Gastrocnemius medialis (tissue), 4 donors: ENCODE measurements around the gene CLMN. TPM values are rescaled to one million over a fixed set of nuclear protein-coding genes. Genes with fewer than 3 reads are reported as not detected.
A peak's percentile ranks its signal among the peaks of the same experiment; 100 is the strongest.

ENCODE experiments used
- ATAC-seq, 2 donors: fragments of 150-250 bp; one replicate each; pipeline ENCODE4 v1.9.1; 2016
- DNase-seq, 2 donors: peaks; one replicate each; pipeline ENCODE4 v3.0.0-alpha.2; 2019
- H3K27ac ChIP-seq, 4 donors: fragments of 200-600 bp; sonication (generic); 1 replicate in 1 of 4; 2 replicates in 3 of 4; pipeline ENCODE4 v1.5.1; 2016 to 2018; ENCODE audit warnings: mild to moderate bottlenecking in 2 of 4, moderate library complexity in 1 of 4
- H3K27me3 ChIP-seq, 3 donors: fragments of 200-600 bp; sonication (generic) in 2 of 3; 1 replicate in 1 of 3; 2 replicates in 2 of 3; pipeline versions ENCODE4 v1.5.1 to v1.6.0; 2016 to 2019; ENCODE audit warnings: mild to moderate bottlenecking in 1 of 3, moderate library complexity in 1 of 3
- H3K36me3 ChIP-seq, 2 donors: fragments of 200-600 bp; sonication (generic) in 1 of 2; one replicate each; pipeline ENCODE4 v1.5.1; 2017 to 2018
- H3K4me1 ChIP-seq, 2 donors: fragments of 200-600 bp; sonication (generic) in 1 of 2; one replicate each; pipeline ENCODE4 v1.5.1; 2016 to 2017; ENCODE audit warnings: mild to moderate bottlenecking in 2 of 2
- H3K4me3 ChIP-seq, 4 donors: fragments of 200-600 bp; sonication (generic) in 3 of 4; 1 replicate in 1 of 4; 2 replicates in 3 of 4; pipeline ENCODE4 v1.5.1; 2016 to 2019; ENCODE audit warnings: mild to moderate bottlenecking in 2 of 4
- H3K9me3 ChIP-seq, 3 donors: fragments of 200-600 bp; sonication (generic) in 2 of 3; 1 replicate in 1 of 3; 2 replicates in 2 of 3; pipeline ENCODE4 v1.5.1; 2016 to 2019
- CTCF ChIP-seq, 5 experiments: fragments of 450-650 bp in 3 of 5; fragments of 200-600 bp in 2 of 5; sonication (generic) in 2 of 5; IDR thresholded peaks in 4 of 5; conservative IDR thresholded peaks in 1 of 5; 1 replicate in 4 of 5; 2 replicates in 1 of 5; pipeline ENCODE4 v1.5.1; 2016 to 2019; ENCODE audit warnings: antibody characterized with exemption in 5 of 5, mild to moderate bottlenecking in 3 of 5, moderate library complexity in 3 of 5
- POLR2A ChIP-seq, 2 donors: fragments of 450-650 bp; IDR thresholded peaks; one replicate each; pipeline ENCODE4 v1.6.1; 2017; ENCODE audit warnings: antibody characterized with exemption in 2 of 2, mild to moderate bottlenecking in 2 of 2, moderate library complexity in 2 of 2
- in situ Hi-C, 4 donors: fragments of 200-750 bp; cut with MboI; loops; one replicate each; pipeline versions ENCODE4 v1.15.0 to v1.8.0; 2017; ENCODE audit warnings: low sequenced_read_pairs in 4 of 4
- intact Hi-C: fragments of 100-400 bp; cut with DNase I; formaldehyde crosslinking; loops from one replicate; pipeline ENCODE4 v1.15.1; 2023; ENCODE audit warnings: low total_unique reads
- total RNA-seq, 4 donors: library from RNA; depleted of rRNA; stranded (reverse); fragments of >200 nt; gene quantifications; one replicate each; pipeline versions ENCODE4 v1.1.0 to v1.2.3, GENCODE V29; 2016

Gene CLMN
- total RNA-seq, 4 donors from 2014 or later: 3.8 to 8.8 (median 5.8) TPM

GRCh38 chr14:95236221-95236620 is 83.5 kb downstream of the CLMN start:
- Histone ChIP-seq H3K27me3 (no peaks in the 10 kb centered on the region), H3K4me1 (peaks cover 0 to 12% of the 10 kb centered on the region in 2 donors), H3K9me3 (no peaks in the 10 kb centered on the region), H3K27ac (peak overlapping the region in 3 of 4 donors; percentile 14 to 73 (median 57)), H3K4me3 (no peak overlapping the region), H3K36me3 (no peaks in the 10 kb centered on the region)
- no peak for TF ChIP-seq CTCF (IDR thresholded peaks at IDR 0.05 in 4 of 5, conservative IDR thresholded peaks at IDR 0.05 in 1 of 5)
- TF ChIP-seq POLR2A (IDR thresholded peaks at IDR 0.05): no peak
- DNase-seq (no peak), ATAC-seq (no peak)
- intact Hi-C loops: no loop called here
- in situ Hi-C loops: no loop called here

- intact Hi-C loops (no loop called here), in situ Hi-C loops (no loop called here)
- Histone ChIP-seq H3K4me3 (no peak overlapping the region), H3K27ac (peak overlapping the region in 3 of 4 donors; percentile 14 to 73 (median 57)), H3K27me3 (no peaks in the 10 kb centered on the region), H3K9me3 (no peaks in the 10 kb centered on the region), H3K36me3 (no peaks in the 10 kb centered on the region), H3K4me1 (peaks cover 0 to 12% of the 10 kb centered on the region in 2 donors)
- TF ChIP-seq CTCF (IDR thresholded peaks at IDR 0.05 in 4 of 5, conservative IDR thresholded peaks at IDR 0.05 in 1 of 5) (no peak), POLR2A (IDR thresholded peaks at IDR 0.05) (no peak)
- no peak for DNase-seq
- ATAC-seq: no peak
Measured at GRCh38 chr14:95235767-95236166, 83.9 kb downstream of the CLMN start.

GRCh38 chr14:95235351-95235750 is 84.4 kb downstream of the CLMN start:
- Histone ChIP-seq H3K27ac (peak overlapping the region; percentile 57 to 73 (median 66)), H3K4me1 (peaks cover 0 to 12% of the 10 kb centered on the region in 2 donors), H3K9me3 (no peaks in the 10 kb centered on the region), H3K4me3 (no peak overlapping the region), H3K36me3 (no peaks in the 10 kb centered on the region), H3K27me3 (no peaks in the 10 kb centered on the region)
- intact Hi-C loops: no loop called here
- in situ Hi-C loops: no loop called here
- TF ChIP-seq CTCF (IDR thresholded peaks at IDR 0.05 in 4 of 5, conservative IDR thresholded peaks at IDR 0.05 in 1 of 5) (no peak), POLR2A (IDR thresholded peaks at IDR 0.05) (no peak)
- DNase-seq (no peak), ATAC-seq (no peak)

- H3K4me3 ChIP-seq: no peak overlapping the region
- in situ Hi-C loops (no loop called here), intact Hi-C loops (no loop called here)
- peaks cover 0 to 12% of the 10 kb centered on the region in 2 donors for H3K4me1 ChIP-seq
- no peaks in the 10 kb centered on the region for H3K36me3 ChIP-seq
- no peaks in the 10 kb centered on the region for H3K27me3 ChIP-seq
- no peaks in the 10 kb centered on the region for H3K9me3 ChIP-seq
- no peak for ATAC-seq
- peak overlapping the region; percentile 57 to 73 (median 66) for H3K27ac ChIP-seq
- TF ChIP-seq POLR2A (IDR thresholded peaks at IDR 0.05): no peak
- TF ChIP-seq CTCF (IDR thresholded peaks at IDR 0.05 in 4 of 5, conservative IDR thresholded peaks at IDR 0.05 in 1 of 5): no peak
- DNase-seq: no peak
Measured at GRCh38 chr14:95234426-95234825, 85.3 kb downstream of the CLMN start.

- peak; percentile 75 to 77 for ATAC-seq
- no peak overlapping the region for H3K4me3 ChIP-seq
- intact Hi-C loops: no loop called here
- no peaks in the 10 kb centered on the region for H3K27me3 ChIP-seq
- H3K36me3 ChIP-seq: no peaks in the 10 kb centered on the region
- DNase-seq: peak; percentile 47 to 75
- no peak for TF ChIP-seq CTCF (IDR thresholded peaks at IDR 0.05 in 4 of 5, conservative IDR thresholded peaks at IDR 0.05 in 1 of 5)
- TF ChIP-seq POLR2A (IDR thresholded peaks at IDR 0.05): no peak
- H3K9me3 ChIP-seq: no peaks in the 10 kb centered on the region
- in situ Hi-C loops: no loop called here
- H3K4me1 ChIP-seq: peaks cover 0 to 12% of the 10 kb centered on the region in 2 donors
- peak overlapping the region; percentile 57 to 73 (median 66) for H3K27ac ChIP-seq
Measured at GRCh38 chr14:95233702-95234241, 85.9 kb downstream of the CLMN start.
